GM23338 (cell line): Measurements from ENCODE around the gene FAM13A. TPM values are rescaled to one million over a fixed set of nuclear protein-coding genes. Genes with fewer than 3 reads are reported as not detected.

Source experiments
- ATAC-seq: fragments of 200-7000 bp; cut with Tn5 transposase; 3 replicates; pipeline ENCODE4 v1.9.1; 2020
- DNase-seq: peaks from one replicate; pipeline ENCODE4 v3.0.0-alpha.2; 2015; ENCODE audit warnings: low spot score
- H2AFZ ChIP-seq: fragments of 200-600 bp; sonication (generic); 2 replicates; pipeline ENCODE4 v1.8.0; 2016; ENCODE audit warnings: antibody characterized with exemption, mild to moderate bottlenecking, moderate library complexity
- H3F3A ChIP-seq: fragments of 200-600 bp; sonication (generic); replicated peaks from 2 replicates; pipeline ENCODE4 v1.8.0; 2017; ENCODE audit warnings: antibody characterized with exemption, mixed run types, low read depth
- H3K27ac ChIP-seq: fragments of 200-600 bp; sonication (generic); 2 replicates; pipeline ENCODE4 v1.6.1; 2016; ENCODE audit warnings: low read depth
- H3K27me3 ChIP-seq: fragments of 200-600 bp; sonication (generic); 2 replicates; pipeline ENCODE4 v1.8.0; 2016; ENCODE audit warnings: mild to moderate bottlenecking, mixed run types, moderate library complexity; ENCODE audit not compliant: insufficient read depth
- H3K36me3 ChIP-seq: fragments of 200-600 bp; sonication (generic); 2 replicates; pipeline ENCODE4 v1.8.0; 2016; ENCODE audit warnings: mild to moderate bottlenecking; ENCODE audit not compliant: insufficient read depth
- H3K4me1 ChIP-seq: fragments of 200-600 bp; sonication (generic); 2 replicates; pipeline ENCODE4 v1.8.0; 2016; ENCODE audit warnings: mild to moderate bottlenecking, moderate library complexity; ENCODE audit not compliant: insufficient read depth
- H3K4me2 ChIP-seq: fragments of 200-600 bp; sonication (generic); 2 replicates; pipeline ENCODE4 v1.7.1; 2017; ENCODE audit warnings: mixed run types
- H3K4me3 ChIP-seq: fragments of 200-600 bp; sonication (generic); 2 replicates; pipeline ENCODE4 v1.6.1; 2016; ENCODE audit warnings: mixed run types
- H3K79me2 ChIP-seq: fragments of 200-600 bp; sonication (generic); replicated peaks from 2 replicates; pipeline ENCODE4 v1.8.0; 2017; ENCODE audit warnings: mild to moderate bottlenecking; ENCODE audit not compliant: insufficient read depth
- H3K9me2 ChIP-seq: fragments of 200-600 bp; sonication (generic); 2 replicates; pipeline ENCODE4 v1.8.0; 2017; ENCODE audit not compliant: insufficient read depth
- H4K20me1 ChIP-seq: fragments of 200-600 bp; sonication (generic); replicated peaks from 2 replicates; pipeline ENCODE4 v1.8.0; 2017; ENCODE audit warnings: mild to moderate bottlenecking; ENCODE audit not compliant: insufficient read depth
- H3K27ac Mint-ChIP-seq: 2 replicates; pipeline ENCODE4 v1.8.0; 2020; ENCODE audit warnings: inconsistent platforms, mild to moderate bottlenecking, moderate library complexity, mixed read lengths
- H3K27me3 Mint-ChIP-seq: 3 replicates; pipeline ENCODE4 v1.8.0; 2022; ENCODE audit warnings: low read depth, mild to moderate bottlenecking, moderate library complexity, mixed read lengths, inconsistent platforms; ENCODE audit not compliant: insufficient read depth, poor library complexity
- H3K36me3 Mint-ChIP-seq: 3 replicates; pipeline ENCODE4 v1.8.0; 2021; ENCODE audit warnings: low read depth, mild to moderate bottlenecking, inconsistent platforms, moderate library complexity, mixed read lengths
- H3K4me1 Mint-ChIP-seq: 3 replicates; pipeline ENCODE4 v1.8.0; 2020; ENCODE audit warnings: mild to moderate bottlenecking, inconsistent platforms, mixed read lengths
- H3K4me3 Mint-ChIP-seq: 3 replicates; pipeline ENCODE4 v1.8.0; 2021; ENCODE audit warnings: moderate library complexity, mild to moderate bottlenecking, inconsistent platforms, mixed read lengths
- H3K9me3 Mint-ChIP-seq: 3 replicates; pipeline ENCODE4 v1.8.0; 2020; ENCODE audit warnings: moderate library complexity, mild to moderate bottlenecking, inconsistent platforms, mixed read lengths
- CREB1 ChIP-seq: fragments of 250-450 bp; sonication (Bioruptor Pico); IDR thresholded peaks from 2 replicates; pipeline ENCODE4 v1.5.0; 2020; ENCODE audit warnings: low read depth, mild to moderate bottlenecking, moderate library complexity
- STAT1 ChIP-seq: IDR thresholded peaks from one replicate; pipeline ENCODE4 v1.6.1; 2016; ENCODE audit warnings: antibody characterized with exemption; ENCODE audit not compliant: unreplicated experiment
- ZNF331 ChIP-seq: fragments of 250-450 bp; sonication (Bioruptor Pico); IDR thresholded peaks from 2 replicates; pipeline ENCODE4 v1.5.0; 2020; ENCODE audit warnings: low read depth, mild to moderate bottlenecking, moderate library complexity
- polyA plus RNA-seq: library from polyadenylated mRNA; unstranded; fragments of >200 nt; fragmentation: Nextera tagmentation; extraction: Ambion mirVana; gene quantifications from 2 replicates; pipeline ENCODE4 v1.2.1, GENCODE V29; 2016
- total RNA-seq: library from RNA; depleted of rRNA; stranded (reverse); fragments of >200 nt; shearing (Covaris generic); gene quantifications from 2 replicates; pipeline ENCODE4 v1.2.3, GENCODE V29; 2014
- TF ChIP-seq, protein P1 (sequence below): fragments of 250-450 bp; sonication (Bioruptor Pico); IDR thresholded peaks from 2 replicates; pipeline ENCODE4 v1.5.0; 2020; ENCODE audit warnings: mild to moderate bottlenecking, moderate library complexity
- TF ChIP-seq, protein P2 (sequence below): IDR thresholded peaks from one replicate; pipeline ENCODE4 v1.6.1; 2018; ENCODE audit warnings: antibody characterized with exemption; ENCODE audit not compliant: unreplicated experiment

Gene FAM13A
- total and polyA plus RNA-seq, 2 experiments from 2014 or later, result 13.9 to 28.4 TPM

DNA sequence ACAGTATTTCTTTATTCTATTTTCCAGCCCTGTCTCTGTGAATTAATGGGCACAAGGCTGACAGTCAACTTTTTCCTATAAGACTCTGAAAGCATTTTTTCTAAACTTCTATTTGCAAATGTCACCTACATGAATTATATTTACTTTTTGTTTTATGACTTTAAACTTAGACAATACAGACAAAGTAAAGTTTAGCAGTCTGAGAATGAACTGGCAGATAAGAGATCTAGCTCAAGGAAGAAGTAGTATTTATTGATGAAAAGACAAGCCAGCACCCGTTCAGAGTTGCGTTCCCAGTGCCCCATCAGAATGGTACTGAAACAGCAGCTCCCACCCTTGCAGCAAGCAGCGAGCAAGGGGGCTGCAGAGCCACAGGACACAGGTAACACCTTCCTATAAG lies 148.5 kb downstream of the FAM13A start:
- Histone ChIP-seq H3K9me2 (0 out of 2 replicates have a peak, but pooled peaks cover 5% of the 10 kb centered on the region), H3K27me3 (no peaks in the 10 kb centered on the region), H2AFZ (no peak overlapping the region), H3K4me3 (no peak overlapping the region), H3K4me1 (no peaks in the 10 kb centered on the region), H3F3A (no peaks in the 10 kb centered on the region), H4K20me1 (no peaks in the 10 kb centered on the region; the same call in 1 of the 2 replicates), H3K36me3 (no peaks in the 10 kb centered on the region; the same call in 1 of the 2 replicates), H3K79me2 (no peaks in the 10 kb centered on the region), H3K27ac (no peak overlapping the region), H3K4me2 (no peak overlapping the region)
- Mint-ChIP-seq H3K27me3 (no peaks in the 10 kb centered on the region), H3K36me3 (peaks cover 16% of the 10 kb centered on the region; the same call in 2 of the 3 replicates), H3K27ac (no peak overlapping the region), H3K4me3 (no peak overlapping the region), H3K9me3 (peaks cover 6% of the 10 kb centered on the region; the same call in 1 of the 3 replicates), H3K4me1 (no peaks in the 10 kb centered on the region)
- TF ChIP-seq, protein P1, sequence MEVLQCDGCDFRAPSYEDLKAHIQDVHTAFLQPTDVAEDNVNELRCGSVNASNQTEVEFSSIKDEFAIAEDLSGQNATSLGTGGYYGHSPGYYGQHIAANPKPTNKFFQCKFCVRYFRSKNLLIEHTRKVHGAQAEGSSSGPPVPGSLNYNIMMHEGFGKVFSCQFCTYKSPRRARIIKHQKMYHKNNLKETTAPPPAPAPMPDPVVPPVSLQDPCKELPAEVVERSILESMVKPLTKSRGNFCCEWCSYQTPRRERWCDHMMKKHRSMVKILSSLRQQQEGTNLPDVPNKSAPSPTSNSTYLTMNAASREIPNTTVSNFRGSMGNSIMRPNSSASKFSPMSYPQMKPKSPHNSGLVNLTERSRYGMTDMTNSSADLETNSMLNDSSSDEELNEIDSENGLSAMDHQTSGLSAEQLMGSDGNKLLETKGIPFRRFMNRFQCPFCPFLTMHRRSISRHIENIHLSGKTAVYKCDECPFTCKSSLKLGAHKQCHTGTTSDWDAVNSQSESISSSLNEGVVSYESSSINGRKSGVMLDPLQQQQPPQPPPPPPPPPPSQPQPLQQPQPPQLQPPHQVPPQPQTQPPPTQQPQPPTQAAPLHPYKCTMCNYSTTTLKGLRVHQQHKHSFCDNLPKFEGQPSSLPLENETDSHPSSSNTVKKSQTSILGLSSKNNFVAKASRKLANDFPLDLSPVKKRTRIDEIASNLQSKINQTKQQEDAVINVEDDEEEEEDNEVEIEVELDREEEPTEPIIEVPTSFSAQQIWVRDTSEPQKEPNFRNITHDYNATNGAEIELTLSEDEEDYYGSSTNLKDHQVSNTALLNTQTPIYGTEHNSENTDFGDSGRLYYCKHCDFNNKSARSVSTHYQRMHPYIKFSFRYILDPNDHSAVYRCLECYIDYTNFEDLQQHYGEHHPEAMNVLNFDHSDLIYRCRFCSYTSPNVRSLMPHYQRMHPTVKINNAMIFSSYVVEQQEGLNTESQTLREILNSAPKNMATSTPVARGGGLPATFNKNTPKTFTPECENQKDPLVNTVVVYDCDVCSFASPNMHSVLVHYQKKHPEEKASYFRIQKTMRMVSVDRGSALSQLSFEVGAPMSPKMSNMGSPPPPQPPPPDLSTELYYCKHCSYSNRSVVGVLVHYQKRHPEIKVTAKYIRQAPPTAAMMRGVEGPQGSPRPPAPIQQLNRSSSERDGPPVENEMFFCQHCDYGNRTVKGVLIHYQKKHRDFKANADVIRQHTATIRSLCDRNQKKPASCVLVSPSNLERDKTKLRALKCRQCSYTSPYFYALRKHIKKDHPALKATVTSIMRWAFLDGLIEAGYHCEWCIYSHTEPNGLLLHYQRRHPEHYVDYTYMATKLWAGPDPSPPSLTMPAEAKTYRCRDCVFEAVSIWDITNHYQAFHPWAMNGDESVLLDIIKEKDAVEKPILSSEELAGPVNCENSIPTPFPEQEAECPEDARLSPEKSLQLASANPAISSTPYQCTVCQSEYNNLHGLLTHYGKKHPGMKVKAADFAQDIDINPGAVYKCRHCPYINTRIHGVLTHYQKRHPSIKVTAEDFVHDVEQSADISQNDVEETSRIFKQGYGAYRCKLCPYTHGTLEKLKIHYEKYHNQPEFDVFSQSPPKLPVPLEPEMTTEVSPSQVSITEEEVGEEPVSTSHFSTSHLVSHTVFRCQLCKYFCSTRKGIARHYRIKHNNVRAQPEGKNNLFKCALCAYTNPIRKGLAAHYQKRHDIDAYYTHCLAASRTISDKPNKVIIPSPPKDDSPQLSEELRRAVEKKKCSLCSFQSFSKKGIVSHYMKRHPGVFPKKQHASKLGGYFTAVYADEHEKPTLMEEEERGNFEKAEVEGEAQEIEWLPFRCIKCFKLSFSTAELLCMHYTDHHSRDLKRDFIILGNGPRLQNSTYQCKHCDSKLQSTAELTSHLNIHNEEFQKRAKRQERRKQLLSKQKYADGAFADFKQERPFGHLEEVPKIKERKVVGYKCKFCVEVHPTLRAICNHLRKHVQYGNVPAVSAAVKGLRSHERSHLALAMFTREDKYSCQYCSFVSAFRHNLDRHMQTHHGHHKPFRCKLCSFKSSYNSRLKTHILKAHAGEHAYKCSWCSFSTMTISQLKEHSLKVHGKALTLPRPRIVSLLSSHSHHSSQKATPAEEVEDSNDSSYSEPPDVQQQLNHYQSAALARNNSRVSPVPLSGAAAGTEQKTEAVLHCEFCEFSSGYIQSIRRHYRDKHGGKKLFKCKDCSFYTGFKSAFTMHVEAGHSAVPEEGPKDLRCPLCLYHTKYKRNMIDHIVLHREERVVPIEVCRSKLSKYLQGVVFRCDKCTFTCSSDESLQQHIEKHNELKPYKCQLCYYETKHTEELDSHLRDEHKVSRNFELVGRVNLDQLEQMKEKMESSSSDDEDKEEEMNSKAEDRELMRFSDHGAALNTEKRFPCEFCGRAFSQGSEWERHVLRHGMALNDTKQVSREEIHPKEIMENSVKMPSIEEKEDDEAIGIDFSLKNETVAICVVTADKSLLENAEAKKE (CRISPR knock-in tag), result no peak
- no peak for TF ChIP-seq CREB1 (CRISPR knock-in tag)
- no peak for TF ChIP-seq ZNF331 (CRISPR knock-in tag)
- DNase-seq (no peak), ATAC-seq (no peak)

DNA sequence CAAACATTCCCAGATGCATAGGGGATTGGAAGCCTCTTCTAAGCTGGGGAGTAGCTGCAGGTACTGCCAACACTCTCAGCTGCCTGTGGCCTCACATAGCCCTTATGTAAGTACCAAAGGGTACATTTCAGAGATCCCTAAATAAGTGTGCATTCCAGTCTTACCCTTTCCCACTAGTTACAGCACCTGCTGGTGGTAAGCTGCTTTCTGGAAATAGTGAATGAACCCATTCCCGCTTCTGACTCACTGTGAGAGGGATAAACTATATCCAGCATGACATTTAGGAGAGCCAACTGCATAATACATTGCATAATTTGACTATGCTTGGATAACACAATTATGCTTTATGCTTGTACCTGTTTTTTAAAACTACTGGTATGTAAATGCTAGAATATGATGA lies 149.0 kb downstream of the FAM13A start:
- ATAC-seq (no peak), DNase-seq (no peak)
- H3K9me3 Mint-ChIP-seq, result peaks cover 6% of the 10 kb centered on the region; the same call in 1 of the 3 replicates
- H3K36me3 ChIP-seq, result no peaks in the 10 kb centered on the region; the same call in 1 of the 2 replicates
- peaks cover 17% of the 10 kb centered on the region; the same call in 2 of the 3 replicates for H3K36me3 Mint-ChIP-seq
- H3K4me2 ChIP-seq, result no peak overlapping the region
- H3K4me1 Mint-ChIP-seq, result no peaks in the 10 kb centered on the region
- H3K27ac ChIP-seq, result no peak overlapping the region
- H3F3A ChIP-seq, result no peaks in the 10 kb centered on the region
- no peaks in the 10 kb centered on the region for H3K27me3 ChIP-seq
- no peaks in the 10 kb centered on the region for H3K79me2 ChIP-seq
- no peak for TF ChIP-seq STAT1
- TF ChIP-seq, protein P2, sequence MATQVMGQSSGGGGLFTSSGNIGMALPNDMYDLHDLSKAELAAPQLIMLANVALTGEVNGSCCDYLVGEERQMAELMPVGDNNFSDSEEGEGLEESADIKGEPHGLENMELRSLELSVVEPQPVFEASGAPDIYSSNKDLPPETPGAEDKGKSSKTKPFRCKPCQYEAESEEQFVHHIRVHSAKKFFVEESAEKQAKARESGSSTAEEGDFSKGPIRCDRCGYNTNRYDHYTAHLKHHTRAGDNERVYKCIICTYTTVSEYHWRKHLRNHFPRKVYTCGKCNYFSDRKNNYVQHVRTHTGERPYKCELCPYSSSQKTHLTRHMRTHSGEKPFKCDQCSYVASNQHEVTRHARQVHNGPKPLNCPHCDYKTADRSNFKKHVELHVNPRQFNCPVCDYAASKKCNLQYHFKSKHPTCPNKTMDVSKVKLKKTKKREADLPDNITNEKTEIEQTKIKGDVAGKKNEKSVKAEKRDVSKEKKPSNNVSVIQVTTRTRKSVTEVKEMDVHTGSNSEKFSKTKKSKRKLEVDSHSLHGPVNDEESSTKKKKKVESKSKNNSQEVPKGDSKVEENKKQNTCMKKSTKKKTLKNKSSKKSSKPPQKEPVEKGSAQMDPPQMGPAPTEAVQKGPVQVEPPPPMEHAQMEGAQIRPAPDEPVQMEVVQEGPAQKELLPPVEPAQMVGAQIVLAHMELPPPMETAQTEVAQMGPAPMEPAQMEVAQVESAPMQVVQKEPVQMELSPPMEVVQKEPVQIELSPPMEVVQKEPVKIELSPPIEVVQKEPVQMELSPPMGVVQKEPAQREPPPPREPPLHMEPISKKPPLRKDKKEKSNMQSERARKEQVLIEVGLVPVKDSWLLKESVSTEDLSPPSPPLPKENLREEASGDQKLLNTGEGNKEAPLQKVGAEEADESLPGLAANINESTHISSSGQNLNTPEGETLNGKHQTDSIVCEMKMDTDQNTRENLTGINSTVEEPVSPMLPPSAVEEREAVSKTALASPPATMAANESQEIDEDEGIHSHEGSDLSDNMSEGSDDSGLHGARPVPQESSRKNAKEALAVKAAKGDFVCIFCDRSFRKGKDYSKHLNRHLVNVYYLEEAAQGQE, result no peak
- H2AFZ ChIP-seq, result no peak overlapping the region
- no peaks in the 10 kb centered on the region for H3K4me1 ChIP-seq
- H3K4me3 Mint-ChIP-seq, result no peak overlapping the region
- H3K4me3 ChIP-seq, result no peak overlapping the region
- H3K27ac Mint-ChIP-seq, result no peak overlapping the region
- 0 out of 2 replicates have a peak, but pooled peaks cover 5% of the 10 kb centered on the region for H3K9me2 ChIP-seq
- no peaks in the 10 kb centered on the region; the same call in 1 of the 2 replicates for H4K20me1 ChIP-seq
- no peaks in the 10 kb centered on the region for H3K27me3 Mint-ChIP-seq
